AG08396 (cell line): ENCODE results near the gene ARHGAP42.

Source experiments
- DNase-seq: peaks from one replicate; pipeline ENCODE4 v3.0.0; 2012; ENCODE audit warnings: low spot score, mixed read lengths

Gene ARHGAP42

GRCh38 chr11:100760744-100761143 is 73.7 kb downstream of the ARHGAP42 start:
- no peak for DNase-seq

- DNase-seq = no peak
Observed at GRCh38 chr11:100761841-100762240, 74.8 kb downstream of the ARHGAP42 start.

DNA sequence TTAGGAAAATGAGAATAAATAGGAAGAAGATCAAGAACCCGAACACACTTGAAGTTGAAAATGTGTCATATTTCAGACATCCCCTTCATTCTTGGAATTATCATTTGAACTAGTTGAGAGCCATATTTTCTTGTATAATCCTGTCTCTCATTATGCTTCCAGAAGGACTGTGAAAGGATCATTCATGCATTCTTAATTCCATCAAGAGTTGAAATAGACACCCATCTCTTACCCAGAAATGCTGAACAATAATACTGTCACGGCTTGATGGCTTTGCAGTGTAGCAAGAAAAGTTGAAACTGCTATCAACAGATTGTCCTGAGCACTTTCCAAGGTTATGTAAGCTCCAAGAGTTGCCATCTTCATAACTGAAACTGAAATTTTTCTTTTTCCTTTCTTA is 79.7 kb downstream of the ARHGAP42 start:
- no peak for DNase-seq

- peak; percentile 5 for DNase-seq
Observed at GRCh38 chr11:100769165-100769564, 82.1 kb downstream of the ARHGAP42 start.

DNA sequence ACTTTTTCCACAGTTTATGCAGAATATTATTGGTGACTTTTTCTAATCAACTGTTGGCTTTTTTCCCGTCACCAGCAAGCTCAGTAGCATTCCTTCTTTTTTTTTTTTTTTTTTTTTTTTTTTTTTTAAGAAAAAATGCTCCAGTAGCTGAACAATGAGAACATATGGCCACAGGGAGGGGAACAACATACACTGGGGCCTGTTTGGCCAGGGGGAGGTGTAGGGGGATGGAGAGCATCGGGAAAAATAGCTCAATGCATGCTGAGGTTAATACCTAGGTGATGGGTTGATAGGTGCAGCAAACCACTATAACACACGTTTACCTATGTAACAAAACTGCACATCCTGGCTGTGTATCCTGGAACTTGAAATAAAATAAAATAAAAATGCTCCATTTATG is 82.5 kb downstream of the ARHGAP42 start:
- no peak for DNase-seq

DNA sequence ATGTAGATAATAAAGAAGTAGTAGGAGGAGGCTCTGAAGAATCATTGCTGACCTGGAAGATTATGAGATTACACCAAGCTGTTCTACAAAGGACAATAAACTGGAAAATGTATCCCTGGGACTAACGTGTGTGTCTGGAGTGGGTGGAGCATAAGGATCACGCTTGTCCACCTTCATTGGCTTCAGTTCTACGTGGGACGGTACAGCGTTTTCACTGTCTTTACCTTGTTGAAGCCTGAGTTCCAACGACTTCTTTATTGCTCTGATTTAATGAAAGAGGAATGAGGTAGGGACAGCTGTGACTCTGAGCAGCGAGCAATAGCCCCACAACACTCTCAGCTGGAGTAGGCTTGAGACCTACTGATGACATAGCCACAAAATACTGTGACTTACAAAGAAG is 87.0 kb downstream of the ARHGAP42 start:
- DNase-seq = no peak

GRCh38 chr11:100774859-100775258 is 87.8 kb downstream of the ARHGAP42 start:
- DNase-seq = no peak

- DNase-seq = peak; percentile 11
Observed at GRCh38 chr11:100776212-100776896, 89.3 kb downstream of the ARHGAP42 start.

GRCh38 chr11:100777103-100777502 is 90.0 kb downstream of the ARHGAP42 start:
- DNase-seq = no peak

DNA sequence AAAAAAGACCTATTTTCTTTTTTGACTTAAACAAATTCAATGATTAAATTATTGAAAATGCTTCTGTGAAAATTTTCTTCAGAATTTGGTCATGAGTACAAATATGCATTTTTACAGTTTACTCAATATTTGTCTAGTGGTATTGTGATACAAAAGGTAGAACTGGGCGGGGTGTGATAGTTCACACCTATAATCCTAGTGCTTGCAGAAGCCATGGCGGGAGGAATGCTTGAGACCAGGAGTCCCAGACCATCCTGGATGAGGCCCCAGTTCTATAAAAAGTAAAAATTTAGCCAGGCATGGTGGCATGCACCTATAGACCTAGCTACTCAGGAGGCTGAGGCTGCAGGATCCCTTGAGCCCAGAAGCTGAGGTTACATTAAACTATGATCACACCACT is 90.6 kb downstream of the ARHGAP42 start:
- DNase-seq = no peak

- DNase-seq = no peak
Observed at GRCh38 chr11:100778166-100778785, 91.2 kb downstream of the ARHGAP42 start.

DNA sequence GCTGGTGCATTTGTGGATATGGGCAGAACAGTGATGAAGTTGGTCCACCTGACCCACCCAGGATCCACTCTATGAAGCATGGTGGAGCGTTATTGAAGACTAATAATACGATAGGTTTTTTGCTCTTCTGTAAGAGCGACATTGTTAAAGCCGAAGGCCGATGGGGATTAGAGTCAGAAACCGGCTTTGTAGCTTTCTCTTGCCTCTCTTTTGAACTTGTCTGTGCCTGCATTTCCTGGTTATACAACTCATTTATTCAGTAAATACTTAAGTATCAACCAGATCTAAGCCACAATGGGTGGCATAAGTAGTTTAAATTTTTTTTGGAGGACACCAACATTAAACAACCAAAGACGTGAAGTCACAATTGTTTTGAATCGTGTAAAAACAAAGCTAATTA is 93.4 kb downstream of the ARHGAP42 start:
- no peak for DNase-seq

DNA sequence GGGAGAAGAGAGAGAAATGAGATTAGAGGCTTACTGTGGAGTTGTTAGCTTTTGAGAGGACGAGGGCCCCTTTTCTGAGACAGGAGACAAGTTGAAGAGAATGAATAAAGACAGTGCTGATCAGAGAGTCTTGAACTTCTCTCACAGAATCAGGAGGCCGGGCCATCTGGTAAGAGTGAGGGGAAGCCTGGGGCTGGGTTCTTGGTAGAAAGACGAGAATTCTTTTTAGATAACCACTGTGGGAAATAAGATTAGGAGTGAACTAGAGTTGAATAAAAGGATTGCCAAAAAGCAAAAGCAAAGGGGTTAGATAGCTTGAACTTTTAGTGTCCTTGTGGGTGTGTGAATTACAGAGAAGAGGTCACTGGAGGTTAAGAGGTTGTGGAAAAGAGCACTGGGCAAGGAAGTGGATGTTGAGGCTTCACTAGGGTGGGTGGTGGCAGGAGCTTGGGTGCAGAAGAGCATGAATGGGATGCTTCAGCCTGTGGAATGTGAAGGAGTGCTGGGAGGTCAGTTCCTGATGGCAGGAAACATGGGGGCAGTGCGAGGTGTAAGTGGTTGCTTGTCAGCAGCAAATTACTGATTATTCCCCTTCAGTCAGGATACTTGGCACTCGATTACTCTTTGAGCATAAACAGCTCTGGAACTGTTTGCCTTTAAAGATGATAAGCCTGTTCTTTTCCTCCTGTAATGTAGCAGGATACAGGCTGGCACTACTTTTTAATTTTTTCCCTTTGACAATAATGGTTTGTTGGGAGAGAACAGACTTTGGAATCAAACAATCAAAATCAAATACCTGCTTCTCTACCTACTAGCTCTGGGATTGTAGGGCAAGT is 98.3 kb downstream of the ARHGAP42 start:
- no peak for DNase-seq

- DNase-seq = no peak
Observed at GRCh38 chr11:100788561-100789295, 101.6 kb downstream of the ARHGAP42 start.

DNA sequence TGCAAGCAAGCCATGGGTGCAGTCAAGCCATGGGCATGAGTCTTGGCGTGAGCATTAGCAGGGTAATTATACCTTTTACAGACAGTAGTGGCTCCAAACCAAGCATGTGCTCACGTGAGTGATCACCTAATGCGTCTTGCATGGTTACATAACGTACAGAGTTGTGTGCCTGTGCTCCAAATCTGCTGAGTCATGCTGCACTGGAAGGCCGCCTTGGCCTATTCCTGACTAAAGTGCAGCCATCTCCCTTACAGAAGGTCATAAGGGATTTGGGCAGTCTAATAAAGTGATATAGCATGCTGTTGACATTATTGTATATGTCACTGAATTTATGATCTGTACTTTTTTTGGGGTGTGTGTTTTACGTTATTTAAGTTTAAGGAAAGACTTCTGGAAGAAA is 102.4 kb downstream of the ARHGAP42 start:
- DNase-seq = no peak

DNA sequence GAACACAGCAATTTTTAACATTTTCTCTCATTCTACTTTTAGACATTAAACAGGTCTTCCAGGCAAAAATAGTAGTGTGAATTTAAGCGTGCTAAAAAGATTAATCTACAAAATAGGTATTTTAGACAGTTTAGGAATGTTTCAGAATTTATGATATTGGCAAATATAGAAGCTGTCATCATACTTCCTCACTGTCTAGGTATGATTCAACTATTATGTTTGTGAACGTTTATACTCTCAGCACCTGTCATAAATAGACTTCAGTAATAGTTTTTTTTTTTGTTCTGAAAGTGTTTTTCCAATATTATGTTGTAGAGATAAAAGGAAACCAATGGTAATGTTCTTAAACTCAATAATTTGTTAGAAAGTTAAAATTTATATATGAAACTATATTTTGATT is 103.0 kb downstream of the ARHGAP42 start:
- DNase-seq = no peak

DNA sequence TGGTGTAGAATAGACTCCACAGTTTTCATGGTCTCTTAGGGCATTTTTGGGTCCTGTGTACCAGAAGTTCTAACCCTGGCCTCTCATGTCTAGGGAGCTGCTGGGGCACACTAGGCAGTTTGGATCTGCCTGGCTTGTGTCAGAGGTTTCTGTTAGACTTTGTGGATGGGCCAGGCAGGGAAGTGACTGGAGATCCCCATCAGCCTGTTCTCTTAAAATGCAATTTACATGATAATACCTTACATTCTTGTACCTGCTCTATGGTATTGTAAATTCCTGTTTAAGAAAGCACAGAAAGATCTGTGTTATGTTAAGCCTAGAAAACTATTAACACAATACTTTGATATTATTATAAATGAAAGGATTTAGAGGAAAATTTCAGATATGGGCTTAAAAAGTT is 104.0 kb downstream of the ARHGAP42 start:
- DNase-seq = no peak

- DNase-seq = no peak
Observed at GRCh38 chr11:100791860-100792259, 104.8 kb downstream of the ARHGAP42 start.

- DNase-seq = no peak
Observed at GRCh38 chr11:100793525-100793924, 106.4 kb downstream of the ARHGAP42 start.

DNA sequence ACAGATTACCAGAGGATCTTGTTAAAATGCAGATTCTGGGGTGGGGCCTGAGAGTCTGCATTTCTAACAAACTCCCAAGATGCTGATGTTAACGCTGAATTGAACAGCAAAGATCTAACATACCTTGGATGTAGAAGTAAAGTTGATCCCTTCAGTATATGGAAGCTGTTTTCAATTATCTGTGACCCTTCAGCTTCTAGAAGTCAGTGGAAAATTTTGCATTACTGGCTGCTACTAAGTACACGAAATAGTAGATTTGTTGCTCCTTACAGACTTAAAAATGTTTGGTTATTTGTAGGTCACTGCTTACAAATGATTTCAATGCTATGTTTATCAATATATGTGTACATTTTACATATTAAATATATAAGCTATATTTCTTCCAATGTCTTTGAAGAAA is 107.4 kb downstream of the ARHGAP42 start:
- no peak for DNase-seq

DNA sequence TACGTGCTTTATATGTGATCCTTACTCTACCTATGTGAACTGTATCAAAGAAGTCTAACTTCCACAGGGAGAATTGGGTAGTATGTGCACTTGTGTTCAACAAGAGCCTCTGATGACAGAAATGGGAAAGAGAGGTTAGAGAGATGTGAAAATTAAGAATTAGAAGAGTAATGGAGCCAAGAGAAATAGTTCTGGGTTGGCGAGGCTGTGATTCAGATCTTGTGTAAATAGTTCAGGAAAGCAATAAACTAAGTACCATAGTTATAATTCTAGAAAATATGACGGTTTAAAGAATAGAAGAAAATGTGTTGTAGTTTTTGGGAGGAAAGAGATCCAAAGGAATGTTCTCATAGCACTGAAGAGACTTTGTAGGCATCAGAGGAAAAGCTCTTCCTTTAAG is 112.4 kb downstream of the ARHGAP42 start:
- no peak for DNase-seq

DNA sequence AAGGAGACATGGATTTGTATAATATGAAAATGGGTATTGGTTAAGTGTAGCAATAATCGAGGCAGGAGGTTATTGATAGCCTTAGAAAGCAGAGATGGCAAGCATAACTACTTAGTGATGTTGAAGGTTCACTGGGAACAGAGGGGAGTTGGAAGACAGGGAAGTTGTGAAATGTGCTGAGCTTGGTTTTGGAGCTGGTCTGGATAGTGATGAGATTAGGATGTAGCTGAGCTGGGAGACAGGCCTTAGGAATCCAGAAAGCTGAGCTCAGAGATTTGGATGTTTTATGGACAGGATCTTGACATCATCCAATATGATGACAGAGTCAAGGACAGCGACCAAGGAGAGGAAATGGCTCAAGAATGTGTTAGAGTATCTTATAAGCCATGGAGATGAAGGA is 113.1 kb downstream of the ARHGAP42 start:
- no peak for DNase-seq
